ENCODE data around the gene PTPRB.

DNA sequence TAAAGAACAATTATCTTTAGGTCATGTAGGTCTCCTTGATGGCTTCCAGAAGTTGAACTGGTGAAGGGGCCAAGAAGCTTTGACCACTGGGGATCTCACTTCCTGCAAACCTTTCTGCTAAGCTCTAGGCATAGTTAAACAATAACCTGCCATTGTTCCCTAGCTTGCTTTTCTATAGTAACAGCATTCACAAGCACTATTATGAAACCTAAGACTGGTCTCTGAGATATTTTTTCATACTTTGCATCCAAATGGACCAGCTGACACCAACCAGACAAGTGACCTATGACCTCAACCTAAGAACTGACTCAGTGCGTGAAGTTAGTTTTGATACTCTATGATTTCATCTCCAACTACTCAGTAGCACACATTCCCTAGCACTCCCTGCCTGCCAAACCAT is 129.1 kb downstream of the PTPRB start:
- TF ChIP-seq, protein P1, sequence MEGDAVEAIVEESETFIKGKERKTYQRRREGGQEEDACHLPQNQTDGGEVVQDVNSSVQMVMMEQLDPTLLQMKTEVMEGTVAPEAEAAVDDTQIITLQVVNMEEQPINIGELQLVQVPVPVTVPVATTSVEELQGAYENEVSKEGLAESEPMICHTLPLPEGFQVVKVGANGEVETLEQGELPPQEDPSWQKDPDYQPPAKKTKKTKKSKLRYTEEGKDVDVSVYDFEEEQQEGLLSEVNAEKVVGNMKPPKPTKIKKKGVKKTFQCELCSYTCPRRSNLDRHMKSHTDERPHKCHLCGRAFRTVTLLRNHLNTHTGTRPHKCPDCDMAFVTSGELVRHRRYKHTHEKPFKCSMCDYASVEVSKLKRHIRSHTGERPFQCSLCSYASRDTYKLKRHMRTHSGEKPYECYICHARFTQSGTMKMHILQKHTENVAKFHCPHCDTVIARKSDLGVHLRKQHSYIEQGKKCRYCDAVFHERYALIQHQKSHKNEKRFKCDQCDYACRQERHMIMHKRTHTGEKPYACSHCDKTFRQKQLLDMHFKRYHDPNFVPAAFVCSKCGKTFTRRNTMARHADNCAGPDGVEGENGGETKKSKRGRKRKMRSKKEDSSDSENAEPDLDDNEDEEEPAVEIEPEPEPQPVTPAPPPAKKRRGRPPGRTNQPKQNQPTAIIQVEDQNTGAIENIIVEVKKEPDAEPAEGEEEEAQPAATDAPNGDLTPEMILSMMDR (IDR thresholded peaks at IDR 0.05; ENCODE audit: borderline replicate concordance, extremely low read depth, low read length, poor library complexity, severe bottlenecking): no peak
- no peak for TF ChIP-seq EZH2 (IDR thresholded peaks at IDR 0.05; ENCODE audit: borderline replicate concordance, low read depth, low read length, severe bottlenecking)

Data from DND-41 (cell line).